HG03457 (cell line): ENCODE results near the gene CFAP119.

Experiments used
- ATAC-seq: cut with Tn5 transposase; IDR thresholded peaks from one replicate; pipeline ENCODE4 v1.9.1; 2021; ENCODE audit warnings: moderate number of reproducible peaks; ENCODE audit not compliant: unreplicated experiment

The CFAP119 gene

DNA sequence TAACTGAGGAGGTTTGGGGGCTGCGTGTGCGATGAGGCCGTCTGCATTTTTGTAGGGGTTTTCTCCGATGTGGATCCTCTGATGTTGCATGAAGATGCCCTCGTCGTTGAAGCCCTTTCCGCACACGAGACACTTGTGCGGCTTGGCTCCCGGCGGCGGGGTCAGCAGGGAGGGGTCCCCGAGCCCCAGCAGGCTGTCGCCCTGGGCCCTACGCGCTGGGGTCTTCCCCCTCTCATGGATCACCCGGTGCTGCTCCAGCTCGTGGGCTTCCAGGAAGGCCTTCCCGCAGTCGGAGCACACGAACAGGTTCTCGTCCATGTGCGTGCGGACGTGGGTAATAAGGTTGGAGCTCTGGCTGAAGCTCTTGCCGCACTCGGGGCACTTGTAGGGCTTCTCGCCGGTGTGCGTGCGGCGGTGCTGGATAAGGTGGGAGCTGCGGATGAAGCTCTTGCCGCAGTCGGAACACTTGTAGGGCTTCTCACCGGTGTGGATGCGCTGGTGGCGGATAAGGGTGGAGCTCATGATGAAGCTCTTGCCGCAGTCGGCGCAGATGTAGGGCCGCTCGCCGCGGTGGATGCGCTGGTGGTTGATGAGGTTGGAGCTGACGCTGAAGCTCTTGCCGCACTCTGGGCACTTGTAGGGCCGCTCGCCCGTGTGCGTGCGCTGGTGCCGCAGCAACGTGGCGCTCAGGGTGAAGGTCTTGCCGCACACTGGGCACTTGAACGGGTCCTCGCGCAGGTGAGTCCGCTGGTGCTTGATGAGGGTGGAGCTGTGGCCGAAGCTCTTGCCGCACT lies 20.8 kb upstream of the CFAP119 start:
- no peak for ATAC-seq

DNA sequence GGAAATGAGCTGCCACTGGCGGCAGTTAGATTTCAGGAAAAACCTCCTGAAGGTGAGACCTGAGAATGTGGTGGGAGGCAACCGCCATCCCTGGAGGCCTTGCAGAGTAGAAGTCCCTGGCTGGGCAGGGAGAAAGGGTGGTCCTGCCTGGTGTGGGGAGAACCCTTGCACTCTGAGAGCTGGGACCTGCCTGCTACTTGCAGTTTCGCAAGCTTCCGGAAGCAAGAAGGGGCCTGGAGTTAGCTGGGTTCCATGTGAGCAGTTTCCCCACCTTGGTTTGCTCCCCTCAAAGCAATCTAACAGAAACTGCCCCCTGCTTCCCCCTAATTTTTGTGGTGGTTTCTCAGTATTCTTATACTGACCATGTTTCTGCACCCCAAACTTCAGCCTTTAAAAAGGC lies 18.7 kb upstream of the CFAP119 start:
- ATAC-seq: no peak

DNA sequence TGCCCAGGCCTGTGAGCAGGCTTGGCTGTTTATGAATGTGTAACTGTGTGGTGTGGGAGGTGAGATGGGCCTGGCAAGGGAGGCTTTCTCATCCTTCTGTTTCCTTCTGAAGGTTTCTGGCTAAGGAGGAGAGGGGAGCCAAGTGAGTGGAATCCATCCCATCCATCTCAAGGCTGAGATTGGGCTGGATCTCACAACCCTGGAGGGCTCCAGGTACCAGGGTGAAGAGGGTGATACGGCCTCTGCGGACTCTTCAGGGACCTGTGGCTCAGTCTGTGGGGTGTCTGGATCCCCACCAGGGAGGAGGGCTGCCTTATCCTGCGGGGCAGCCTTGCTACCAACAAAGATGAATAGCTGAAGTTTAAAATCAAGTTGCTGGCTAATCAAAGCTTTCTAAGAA lies 18.2 kb upstream of the CFAP119 start:
- ATAC-seq: no peak

DNA sequence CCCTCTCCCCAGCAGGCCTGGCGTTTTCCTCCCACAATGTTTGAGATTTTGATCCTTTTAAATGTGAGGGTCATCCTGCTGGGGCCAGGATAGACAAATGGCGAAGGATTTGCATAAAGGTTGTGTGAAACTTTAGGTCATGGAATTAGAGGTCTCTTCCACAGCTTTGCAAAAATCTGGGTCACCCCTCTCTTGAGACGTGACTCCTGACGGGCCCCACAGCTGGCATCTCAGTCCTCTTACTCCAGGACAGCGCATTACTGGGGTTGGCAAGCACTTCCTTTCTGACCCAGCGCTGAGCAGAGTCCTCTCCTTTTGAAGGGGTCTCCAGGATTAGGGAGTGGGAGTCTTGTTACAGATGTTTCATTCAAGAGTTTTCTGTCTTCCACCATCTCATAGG lies 17.7 kb upstream of the CFAP119 start:
- ATAC-seq: no peak

DNA sequence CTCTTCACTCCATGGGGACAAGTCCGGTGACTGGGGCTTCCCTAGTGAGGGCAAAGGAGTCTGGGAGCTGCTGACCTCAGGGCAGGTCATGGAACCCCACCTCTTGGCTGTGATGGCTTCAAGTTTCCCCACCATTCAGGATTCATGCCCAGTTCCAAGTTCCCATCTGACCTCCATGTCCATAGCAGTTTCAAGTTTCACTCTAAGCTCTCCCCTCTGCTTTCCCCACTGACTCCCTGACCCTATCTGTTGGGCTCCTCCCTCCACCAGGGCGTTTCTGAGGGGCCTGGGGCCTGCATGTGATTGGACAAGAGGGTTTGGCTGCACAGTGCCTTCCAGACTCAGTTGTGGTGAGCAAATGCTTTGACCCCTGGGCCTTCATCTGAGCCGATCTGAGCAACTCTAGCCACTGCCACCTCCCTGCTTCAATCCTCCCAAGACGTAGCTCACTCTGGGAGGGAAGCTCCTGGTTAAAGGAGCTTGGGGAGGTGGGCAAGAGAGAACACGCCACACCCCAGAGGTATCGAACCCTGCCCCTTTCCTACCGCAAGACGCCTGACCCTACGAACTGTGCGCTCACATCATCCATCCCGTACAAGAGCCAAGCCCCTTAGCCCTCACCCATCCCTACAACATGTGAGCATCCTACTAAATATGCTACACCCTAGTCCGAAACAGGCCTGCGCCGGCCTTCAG lies 16.8 kb upstream of the CFAP119 start:
- no peak for ATAC-seq

DNA sequence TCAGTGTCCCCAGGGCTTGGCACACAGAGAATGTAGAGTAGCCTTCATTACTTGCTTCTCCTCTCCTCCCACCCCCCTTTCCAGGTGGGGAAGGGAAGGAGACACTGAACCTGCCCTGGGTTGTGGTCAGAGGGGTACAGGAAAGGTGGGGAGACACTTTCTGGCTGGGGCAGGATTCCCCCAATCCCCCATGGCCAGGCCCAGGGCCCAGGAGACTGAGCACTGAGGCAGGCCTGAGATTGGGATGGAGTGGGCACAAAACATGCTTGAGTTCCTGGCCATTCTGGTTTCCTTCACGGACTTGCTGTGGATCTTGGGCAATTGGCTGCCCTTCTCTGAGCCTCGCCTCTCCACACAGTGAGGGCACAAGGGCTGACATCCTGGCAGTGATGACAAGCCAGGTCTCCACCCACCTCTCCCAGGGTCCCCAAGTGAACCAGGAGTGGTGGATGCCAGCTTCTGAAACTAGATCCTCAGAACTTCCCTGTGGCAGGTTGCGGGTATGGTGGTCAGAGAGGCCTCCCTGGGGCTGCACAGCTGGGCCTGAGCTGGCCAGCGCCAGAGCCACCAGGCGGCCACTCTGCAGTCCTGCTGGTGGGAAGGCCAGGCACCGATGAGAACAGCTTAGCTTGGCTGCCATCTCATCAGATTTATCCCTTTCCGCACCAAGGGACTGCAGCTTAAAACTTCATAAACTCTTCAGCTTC lies 15.9 kb upstream of the CFAP119 start:
- ATAC-seq: no peak

DNA sequence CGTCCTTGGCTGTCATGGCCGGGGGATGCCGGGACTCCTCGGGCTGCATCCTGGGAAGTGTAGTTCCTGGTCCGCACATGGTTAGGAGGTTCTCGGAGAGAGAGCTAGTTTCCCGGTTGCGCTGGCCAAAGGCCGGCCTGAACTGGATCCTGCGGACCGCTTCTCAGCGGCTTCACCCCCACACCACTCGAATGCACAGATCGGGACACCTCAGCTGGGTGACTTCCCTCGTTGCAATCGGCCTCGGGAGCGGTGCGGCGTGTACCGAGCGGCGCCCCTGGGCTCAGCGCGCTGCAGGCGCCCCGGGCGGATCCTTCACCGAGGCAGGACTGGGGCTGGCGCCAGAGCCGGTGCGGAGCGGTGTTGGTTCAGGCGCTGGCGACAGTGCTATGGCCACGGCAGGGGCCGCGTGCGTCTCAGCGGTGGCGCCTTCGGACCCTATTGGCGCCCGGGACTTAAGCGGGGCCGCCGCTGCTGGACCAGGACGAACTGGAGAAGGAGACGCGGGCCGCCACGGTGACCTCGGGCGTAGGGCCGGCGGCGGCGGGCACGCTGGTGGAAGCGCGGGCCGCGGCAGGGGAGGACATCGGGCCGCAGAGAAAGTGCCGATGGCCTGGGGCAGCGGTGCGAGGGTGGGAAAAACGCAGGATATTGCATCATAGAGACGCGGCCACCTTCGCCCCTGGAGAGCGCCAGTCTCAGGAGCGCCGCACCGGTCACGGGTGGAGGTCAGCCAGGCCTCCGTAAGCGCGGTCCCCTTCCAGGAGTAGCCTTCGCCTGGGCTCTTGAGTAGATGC lies 13.7 kb upstream of the CFAP119 start:
- no peak for ATAC-seq

DNA sequence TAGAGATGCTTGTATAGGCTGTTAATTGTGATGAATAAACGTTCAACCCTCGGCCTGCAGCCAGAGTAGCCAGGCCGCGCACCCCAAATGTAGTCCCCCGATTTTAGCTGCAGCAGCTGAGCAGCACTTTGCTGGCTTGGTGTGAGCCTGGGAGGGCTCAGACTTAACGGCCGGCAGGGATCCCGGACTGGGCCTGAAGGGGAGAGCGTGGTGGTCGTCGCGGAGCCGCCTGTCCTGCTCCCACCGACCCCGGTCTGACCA lies 13.2 kb upstream of the CFAP119 start:
- ATAC-seq: no peak

DNA sequence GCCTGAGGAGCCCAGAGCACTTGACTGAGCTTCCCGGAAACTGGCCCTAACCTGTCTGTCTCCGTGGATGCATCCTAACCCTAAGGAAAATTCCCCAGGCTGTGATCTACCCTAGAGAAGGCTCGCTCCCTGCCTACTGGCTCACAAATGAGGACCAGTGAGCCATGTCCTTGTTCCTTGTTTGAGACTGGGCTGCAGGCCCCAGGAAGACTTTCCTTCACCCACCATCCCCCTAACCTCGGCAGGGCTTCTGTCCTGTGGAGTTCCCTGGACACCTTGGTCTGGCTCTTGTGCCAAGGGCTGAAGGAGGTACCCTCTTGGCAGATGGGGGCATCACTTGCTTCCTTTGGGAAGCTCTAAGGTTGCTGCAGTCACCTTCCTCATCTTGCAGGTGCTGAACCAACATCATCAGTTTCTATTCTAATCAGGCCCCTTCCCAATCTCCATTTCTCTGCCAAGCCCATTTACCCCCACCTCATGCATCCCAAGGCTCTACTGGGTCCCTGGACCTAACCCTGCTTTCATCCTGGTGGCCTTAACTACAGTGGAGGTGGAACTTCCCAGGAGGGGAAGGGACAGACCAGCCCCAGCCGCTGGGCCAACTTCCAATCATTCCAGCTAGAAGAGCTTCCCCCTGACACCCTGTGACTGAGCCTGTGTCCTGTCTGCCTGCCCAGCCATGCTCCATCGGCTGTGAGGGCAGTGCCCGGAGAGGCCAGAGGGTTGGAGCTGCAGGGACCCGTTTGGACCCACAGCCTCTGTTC lies 12.7 kb upstream of the CFAP119 start:
- ATAC-seq: no peak

DNA sequence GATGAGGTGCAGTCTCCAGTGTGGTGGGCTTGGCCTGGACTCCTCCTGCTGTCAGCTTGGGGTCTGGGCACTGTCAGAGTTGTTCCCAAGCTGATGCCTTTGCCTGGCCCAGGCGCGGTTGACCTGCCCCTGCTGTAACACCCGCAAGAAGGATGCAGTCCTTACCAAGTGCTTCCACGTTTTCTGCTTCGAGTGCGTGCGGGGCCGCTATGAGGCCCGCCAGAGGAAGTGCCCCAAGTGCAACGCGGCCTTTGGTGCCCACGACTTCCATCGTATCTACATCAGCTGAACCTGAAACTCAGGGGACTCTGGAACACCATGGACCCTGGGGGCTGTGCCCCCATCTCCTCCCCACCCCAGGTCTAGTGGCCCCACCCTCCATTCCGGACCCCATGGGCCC lies 12.0 kb upstream of the CFAP119 start:
- no peak for ATAC-seq

DNA sequence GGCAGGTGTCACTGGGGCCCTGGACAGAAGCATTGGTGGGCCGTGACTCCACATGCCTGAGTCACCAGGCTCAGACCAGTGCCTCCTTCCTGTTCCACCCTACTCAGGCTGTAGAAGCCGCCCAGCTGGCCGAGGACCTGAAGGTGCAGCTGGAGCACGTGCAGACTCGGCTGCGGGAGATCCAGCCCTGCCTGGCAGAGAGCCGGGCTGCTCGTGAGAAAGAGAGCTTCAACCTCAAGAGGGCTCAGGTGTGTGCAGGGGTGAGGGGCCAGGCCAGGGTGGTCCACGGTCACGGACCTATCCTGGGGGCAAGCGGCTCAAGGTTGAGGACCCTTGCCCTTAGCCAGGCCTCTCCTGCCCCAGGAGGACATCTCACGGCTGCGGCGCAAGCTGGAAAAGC lies 9.9 kb upstream of the CFAP119 start:
- no peak for ATAC-seq

DNA sequence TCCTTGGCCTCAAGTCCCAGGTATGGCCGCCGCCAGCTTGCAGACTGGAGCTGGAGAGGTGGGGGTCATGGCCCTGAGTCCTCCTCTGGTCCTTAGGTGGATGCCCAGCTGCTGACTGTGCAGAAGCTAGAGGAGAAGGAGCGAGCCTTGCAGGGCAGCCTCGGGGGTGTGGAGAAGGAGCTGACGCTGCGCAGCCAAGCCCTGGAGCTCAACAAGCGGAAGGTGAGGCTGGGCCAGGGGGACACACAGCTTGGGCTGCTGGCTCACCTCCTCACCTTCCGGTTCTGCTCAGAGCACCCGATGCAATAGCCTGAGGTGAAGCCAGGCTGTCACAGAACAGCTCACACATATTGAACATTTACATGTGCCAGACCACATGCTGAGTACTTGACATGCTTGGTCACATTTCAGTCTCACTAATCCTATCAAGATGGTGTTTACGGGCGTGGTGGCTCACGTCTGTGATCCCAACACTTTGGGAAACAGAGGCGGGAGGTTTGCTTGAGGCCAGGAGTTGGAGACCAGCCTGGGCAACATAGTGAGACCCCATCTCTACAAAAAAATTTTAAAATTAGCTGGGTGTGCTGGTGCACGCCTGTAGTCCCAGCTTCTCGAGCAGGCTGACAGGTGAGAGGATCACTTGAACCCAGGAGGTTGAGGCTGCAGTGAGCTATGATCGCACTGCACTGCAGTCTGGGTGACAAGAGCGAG lies 7.7 kb upstream of the CFAP119 start:
- ATAC-seq: no peak

DNA sequence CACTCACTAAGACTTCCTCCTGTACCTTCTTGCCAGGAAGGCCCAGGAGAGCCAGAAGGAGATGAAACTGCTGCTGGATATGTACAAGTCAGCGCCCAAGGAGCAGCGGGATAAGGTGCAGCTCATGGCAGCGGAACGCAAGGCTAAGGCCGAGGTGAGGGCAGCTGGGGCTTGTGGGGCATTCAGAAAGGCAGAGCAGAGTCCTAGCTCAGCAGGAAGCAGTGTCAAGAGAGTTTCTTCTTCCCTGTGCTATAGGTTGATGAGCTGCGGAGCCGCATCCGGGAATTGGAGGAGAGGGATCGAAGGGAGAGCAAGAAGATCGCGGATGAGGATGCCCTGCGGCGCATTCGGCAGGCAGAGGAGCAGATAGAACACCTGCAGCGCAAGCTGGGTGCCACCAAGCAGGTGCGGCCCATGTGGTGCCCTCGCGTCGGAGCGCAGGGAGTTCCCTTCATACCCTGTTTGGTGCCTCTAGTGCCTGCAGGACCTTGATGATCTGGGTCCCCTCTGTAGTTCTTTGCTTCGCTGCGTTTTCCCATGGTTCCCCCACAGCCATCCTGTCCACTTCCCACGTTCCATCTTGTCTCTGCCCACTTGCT lies 6.8 kb upstream of the CFAP119 start:
- no peak for ATAC-seq

DNA sequence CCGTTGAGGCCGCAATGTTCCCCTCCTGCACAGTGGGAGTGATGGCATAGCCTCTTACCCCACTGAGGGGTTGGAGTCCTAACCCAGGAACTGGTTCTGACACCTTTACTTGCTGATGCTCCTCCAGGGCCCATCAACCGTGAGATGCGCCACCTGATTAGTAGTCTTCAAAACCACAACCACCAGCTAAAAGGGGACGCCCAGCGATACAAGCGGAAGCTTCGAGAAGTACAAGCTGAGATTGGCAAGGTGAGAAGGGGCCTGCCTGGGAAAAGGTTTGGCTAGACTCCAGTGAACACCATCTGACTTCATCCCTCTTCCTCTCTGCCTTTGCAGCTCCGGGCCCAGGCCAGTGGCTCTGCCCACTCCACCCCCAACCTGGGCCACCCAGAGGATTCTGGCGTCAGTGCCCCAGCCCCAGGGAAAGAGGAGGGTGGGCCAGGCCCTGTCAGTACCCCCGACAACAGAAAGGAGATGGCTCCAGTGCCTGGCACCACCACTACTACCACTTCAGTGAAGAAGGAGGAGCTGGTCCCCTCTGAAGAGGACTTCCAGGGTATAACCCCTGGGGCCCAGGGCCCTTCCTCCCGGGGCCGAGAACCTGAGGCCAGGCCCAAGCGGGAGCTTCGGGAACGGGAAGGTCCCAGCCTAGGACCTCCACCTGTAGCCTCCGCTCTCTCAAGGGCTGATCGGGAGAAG lies 6.1 kb upstream of the CFAP119 start:
- no peak for ATAC-seq

DNA sequence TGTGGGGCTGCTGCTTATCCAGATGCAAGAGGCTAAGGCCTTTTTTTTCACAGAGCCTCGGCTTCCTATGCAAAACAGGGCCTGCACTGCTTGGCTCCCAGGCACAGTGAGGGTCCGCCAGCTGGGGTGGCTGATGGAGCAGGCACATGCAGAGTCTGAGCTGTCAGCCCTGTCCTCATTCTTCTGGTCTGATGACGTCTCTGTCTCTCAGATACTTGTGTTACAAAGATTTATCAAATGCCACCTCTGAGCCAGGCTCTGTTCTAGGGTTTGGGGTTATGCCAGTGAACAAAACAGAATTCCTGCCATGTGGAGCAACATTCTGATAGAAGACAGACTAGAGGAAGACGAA lies 5.0 kb upstream of the CFAP119 start:
- no peak for ATAC-seq

DNA sequence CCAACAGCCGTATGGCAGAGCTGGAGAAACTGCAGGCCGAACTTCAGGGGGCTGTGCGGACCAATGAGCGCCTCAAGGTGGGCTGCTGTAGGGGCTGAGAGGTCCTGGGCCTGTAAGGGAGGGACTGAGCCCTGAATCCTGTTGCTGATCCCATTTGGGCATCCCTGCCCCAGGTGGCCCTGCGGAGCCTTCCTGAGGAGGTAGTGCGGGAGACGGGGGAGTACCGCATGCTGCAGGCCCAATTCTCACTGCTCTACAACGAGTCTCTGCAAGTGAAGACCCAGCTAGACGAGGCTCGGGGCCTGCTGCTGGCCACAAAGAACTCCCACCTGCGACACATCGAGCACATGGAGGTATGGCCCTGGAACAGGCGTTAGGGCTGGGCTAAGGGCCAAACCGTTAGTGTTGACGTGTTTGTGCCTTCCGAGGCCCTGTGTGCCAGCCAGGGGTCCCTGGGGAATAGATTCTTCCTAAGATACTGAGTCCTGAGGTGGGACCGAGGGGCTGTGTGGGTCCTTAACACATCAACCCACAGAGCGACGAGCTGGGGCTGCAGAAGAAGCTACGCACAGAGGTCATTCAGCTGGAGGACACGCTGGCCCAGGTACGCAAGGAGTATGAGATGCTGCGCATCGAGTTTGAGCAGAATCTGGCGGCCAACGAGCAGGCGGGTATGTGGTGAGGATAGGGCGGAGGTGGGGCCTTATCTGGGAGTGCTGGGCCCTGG lies 4.5 kb upstream of the CFAP119 start:
- no peak for ATAC-seq

DNA sequence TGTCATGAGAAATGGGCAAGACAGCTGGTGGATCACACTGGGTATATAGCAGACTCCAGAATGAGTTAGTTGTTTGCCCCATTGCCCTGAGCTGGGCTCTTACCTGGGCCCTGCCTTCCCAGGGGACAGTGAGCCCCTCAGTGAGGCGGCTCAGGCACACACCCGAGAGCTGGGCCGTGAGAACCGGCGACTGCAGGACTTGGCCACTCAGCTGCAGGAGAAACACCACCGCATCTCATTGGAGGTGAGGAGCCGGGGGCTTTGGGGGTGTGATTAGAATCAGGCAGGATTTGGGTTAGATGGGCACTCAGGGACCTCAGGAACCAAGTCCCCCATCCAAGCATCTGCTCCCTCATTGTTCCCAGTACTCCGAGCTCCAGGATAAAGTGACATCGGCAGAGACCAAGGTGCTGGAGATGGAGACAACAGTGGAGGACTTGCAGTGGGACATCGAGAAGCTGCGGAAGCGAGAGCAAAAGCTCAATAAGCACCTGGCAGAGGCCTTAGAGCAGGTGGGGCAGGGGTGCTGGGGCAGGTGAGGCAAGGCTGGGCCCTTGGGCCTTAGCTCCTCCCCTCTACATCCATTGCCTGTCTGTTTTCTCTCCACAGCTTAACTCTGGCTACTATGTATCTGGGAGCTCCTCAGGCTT lies 3.1 kb upstream of the CFAP119 start:
- no peak for ATAC-seq

DNA sequence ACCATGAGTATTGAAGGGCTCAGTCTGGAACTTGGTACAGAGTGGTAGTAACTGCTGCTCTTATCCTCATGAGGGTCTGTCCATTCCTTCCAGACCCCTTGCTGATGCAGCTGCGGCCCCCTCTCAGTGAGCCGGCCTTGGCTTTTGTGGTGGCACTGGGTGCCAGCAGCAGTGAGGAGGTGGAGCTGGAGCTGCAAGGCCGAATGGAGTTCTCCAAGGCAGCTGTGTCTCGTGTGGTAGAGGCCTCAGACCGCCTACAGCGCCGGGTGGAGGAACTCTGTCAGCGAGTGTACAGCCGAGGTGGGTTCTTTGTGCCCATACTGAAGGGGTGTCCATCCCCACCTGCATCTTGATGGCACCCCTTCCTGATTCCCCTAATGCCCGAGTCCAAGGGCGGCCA lies 2.2 kb upstream of the CFAP119 start:
- no peak for ATAC-seq
